Activated CD4-positive, alpha-beta memory T cell treated with anti-CD3 and anti-CD28 coated beads for 36 hours (primary cell): Measurements from ENCODE around the gene LHX8. TPM values are rescaled to one million over a fixed set of nuclear protein-coding genes. Genes with fewer than 3 reads are reported as not detected.

Experiments
- CTCF ChIA-PET: fragments of 350-600 bp; sonication (Branson Sonifier 250); formaldehyde crosslinking; loops from one replicate; lab custom pipeline; 2021; ENCODE audit warnings: antibody characterized with exemption, inconsistent platforms; lab: Charles Lee
- POLR2A ChIA-PET: fragments of 350-600 bp; sonication (Branson Sonifier 250); formaldehyde crosslinking; loops from one replicate; lab custom pipeline; 2021; ENCODE audit warnings: antibody characterized with exemption; lab: Charles Lee
- DNase-seq: peaks from one replicate; pipeline ENCODE4 v3.0.0-alpha.2; 2020
- H3K27ac Mint-ChIP-seq: one replicate; pipeline ENCODE4 v1.8.0; 2021; ENCODE audit warnings: mixed read lengths
- H3K27me3 Mint-ChIP-seq: one replicate; pipeline ENCODE4 v1.8.0; 2021; ENCODE audit warnings: mixed read lengths
- H3K36me3 Mint-ChIP-seq: one replicate; pipeline ENCODE4 v1.8.0; 2021; ENCODE audit warnings: mixed read lengths
- H3K4me1 Mint-ChIP-seq: one replicate; pipeline ENCODE4 v1.8.0; 2021; ENCODE audit warnings: low read depth, mixed read lengths
- H3K4me3 Mint-ChIP-seq: one replicate; pipeline ENCODE4 v1.8.0; 2021; ENCODE audit warnings: mild to moderate bottlenecking, mixed read lengths
- H3K9me3 Mint-ChIP-seq: one replicate; pipeline ENCODE4 v1.8.0; 2021; ENCODE audit warnings: mixed read lengths
- intact Hi-C: fragments of 100-400 bp; cut with micrococcal nuclease; formaldehyde crosslinking; loops from one replicate; pipeline ENCODE4 v1.15.1; 2023
- total RNA-seq, 2 experiments: library from RNA; stranded (reverse); gene quantifications; one replicate each; pipeline ENCODE4 v1.2.3, GENCODE V29; 2021

The LHX8 gene
- total RNA-seq, 2 experiments from 2014 or later = not detected

DNA sequence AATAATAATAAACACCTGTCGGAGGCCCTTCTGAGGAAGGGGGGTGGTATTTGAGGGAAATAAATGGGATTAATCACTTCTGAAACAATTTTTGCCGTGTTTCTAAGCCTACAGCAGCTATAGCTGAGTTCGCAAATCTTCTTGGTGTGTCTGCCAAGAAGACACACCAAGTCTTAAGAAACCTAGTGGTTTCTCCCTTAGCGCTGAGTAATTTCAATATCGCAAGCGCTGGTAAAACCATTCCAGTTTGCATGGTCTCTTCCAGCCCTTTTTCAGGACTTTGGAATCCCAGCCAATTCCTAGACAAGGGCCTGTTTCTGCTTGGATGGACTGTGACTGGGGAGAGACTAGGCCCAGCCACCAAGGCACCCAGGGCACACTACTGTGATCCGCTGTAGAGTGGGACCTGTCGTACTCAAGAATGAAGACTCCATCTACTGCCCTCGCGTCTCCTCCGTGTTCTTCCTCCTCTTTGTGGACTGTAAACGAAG is 7.5 kb upstream of the LHX8 start:
- Mint-ChIP-seq H3K27ac (no peak overlapping the region), H3K9me3 (no peaks in the 10 kb centered on the region), H3K4me1 (no peaks in the 10 kb centered on the region), H3K4me3 (no peak overlapping the region), H3K36me3 (peaks cover 12% of the 10 kb centered on the region), H3K27me3 (peaks cover 53% of the 10 kb centered on the region)
- ChIA-PET POLR2A (no interaction called here), CTCF (no interaction called here)
- DNase-seq = no peak
- intact Hi-C loops = no loop called here

DNA sequence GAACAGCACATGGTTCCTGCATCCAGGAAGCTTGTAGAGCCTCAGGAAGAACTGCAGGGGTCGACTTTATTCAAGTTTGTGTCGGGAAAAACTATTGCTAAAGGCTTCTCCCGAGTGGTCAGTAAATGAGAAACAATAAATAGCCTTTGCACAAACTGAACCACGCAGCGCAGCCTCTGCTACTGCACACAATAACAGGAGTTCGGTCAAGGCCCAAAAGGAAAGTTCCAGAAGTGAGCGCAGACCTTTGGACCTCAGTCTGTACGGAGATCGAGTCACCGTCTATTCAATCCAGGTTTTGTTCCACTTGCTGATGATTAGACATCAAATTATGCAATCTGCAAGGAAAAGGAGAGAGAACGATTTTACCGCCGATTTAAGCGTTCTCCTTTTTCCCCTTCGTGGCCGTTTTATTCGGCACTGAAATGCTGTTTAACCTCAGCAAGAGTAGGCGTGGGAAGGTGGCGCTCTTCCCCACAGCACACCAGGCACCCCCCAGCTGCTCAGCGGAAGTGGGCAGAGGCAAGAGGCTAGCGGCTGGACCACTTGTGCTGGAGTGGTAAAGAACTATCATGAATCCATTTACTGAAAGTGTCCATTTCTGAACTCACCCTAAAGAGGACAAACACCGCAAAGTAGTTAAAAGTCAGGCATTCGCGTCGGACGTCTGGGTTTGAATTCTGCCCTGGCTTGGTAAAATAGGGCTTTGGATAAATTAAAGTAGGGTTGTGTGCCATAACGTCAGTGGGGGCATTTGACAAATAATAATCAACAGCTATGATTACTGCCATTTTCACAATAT is 6.1 kb upstream of the LHX8 start:
- Mint-ChIP-seq H3K4me1 (peaks cover 2% of the 10 kb centered on the region), H3K27me3 (peaks cover 68% of the 10 kb centered on the region), H3K36me3 (peaks cover 12% of the 10 kb centered on the region), H3K4me3 (no peak overlapping the region), H3K9me3 (no peaks in the 10 kb centered on the region), H3K27ac (no peak overlapping the region)
- no peak for DNase-seq
- intact Hi-C loops = no loop called here
- CTCF ChIA-PET = no interaction called here
- POLR2A ChIA-PET = no interaction called here

DNA sequence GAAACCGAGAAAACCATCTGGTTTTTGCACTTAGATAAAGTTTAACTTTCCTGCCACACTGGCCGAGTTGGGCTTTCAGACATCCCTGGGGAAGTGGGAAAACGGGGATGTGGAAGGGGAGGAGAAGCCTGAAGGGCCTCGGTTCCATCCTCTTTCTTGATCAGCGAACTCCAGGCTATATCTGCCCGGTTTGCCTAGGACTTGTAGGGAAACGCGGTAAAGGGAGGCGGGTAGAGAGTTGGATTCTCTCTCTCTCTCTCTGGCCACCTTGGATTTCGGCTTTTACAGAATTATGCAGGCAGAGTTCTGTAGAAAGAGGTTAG is 4.6 kb upstream of the LHX8 start:
- DNase-seq = no peak
- Mint-ChIP-seq H3K27me3 (peaks cover 79% of the 10 kb centered on the region), H3K27ac (no peak overlapping the region), H3K9me3 (no peaks in the 10 kb centered on the region), H3K4me1 (peaks cover 10% of the 10 kb centered on the region), H3K36me3 (peaks cover 12% of the 10 kb centered on the region), H3K4me3 (no peak overlapping the region)
- ChIA-PET CTCF (no interaction called here), POLR2A (no interaction called here)
- intact Hi-C loops = no loop called here

DNA sequence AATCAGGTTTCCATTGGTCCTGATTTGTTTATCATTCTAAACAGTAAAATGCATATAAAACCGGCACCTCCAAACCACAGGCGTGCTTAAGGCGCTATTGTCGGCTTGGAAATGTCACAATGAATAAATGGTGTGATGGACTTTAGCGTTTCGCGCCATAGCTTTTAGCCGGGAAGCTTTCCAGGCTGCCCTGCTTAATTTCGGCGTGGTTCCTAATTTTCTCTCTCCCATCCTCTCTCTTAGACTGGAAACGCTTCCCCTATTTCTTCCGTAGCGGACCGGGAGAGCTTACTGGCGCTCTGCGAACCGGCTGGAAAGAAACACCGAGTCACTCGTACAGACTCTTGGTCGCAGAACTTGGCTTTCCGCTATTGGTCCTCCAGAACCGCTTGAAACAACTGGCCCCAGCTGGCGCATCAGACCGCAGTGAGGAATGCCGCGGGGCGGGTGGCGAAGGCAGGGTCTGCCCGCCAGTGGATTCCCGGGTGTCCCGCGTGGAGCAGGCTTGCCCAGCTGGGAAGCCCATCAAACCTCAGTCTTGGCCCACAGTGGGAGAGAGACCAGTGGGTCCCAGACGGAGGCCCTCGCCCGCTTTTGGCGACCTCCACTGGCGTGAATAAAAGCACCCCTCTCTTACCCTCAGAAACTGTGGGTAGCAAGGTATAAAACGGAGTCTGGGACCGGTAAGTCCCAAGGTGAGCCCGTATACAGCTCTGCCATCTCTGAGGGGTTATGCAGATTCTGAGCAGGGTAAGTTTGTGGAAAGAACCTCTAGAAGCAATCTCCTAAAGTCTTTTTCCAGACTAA is 4.0 kb upstream of the LHX8 start:
- CTCF ChIA-PET = no interaction called here
- Mint-ChIP-seq H3K4me1 (peaks cover 15% of the 10 kb centered on the region), H3K27me3 (peaks cover 82% of the 10 kb centered on the region), H3K36me3 (peaks cover 12% of the 10 kb centered on the region), H3K27ac (no peak overlapping the region), H3K4me3 (no peak overlapping the region), H3K9me3 (no peaks in the 10 kb centered on the region)
- no peak for DNase-seq
- intact Hi-C loops = loop anchor here (5.0 kb wide), 1 partner anchor 358 kb away; no protein-coding TSS in a partner anchor
- POLR2A ChIA-PET = no interaction called here

DNA sequence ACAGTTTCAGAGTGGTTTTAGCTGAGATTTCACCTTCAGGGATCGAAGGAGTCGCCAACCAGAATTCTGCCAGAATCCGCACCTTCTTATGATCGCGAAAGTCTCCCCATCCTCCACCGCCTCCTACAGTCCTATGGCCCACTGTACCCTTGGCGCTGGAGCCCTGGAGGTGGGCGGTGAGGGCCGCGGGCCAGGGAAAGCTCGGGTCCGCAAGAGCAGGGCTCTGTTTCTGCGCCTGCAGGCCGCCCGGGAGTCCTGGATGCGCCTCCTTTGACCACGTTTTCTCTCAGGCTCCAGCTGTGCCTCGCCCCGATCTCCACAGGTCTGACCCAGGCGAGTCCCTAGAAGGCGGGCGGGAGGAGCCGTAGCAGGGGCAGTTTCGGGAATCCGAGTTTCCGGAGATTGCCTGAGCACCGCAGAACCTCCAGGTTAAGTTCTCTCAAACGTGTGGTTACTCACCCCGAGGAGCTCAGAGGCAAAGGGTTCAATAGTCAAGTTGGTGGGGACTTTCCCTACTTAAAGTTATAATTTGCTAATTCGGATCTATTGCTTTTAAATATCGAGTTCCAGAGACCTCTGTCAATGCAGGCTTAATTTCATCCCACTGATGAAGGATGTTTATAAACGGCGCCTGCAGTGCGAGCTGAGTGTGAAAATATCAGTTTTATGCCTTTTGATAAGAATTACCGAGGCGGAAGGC is 3.2 kb upstream of the LHX8 start:
- CTCF ChIA-PET = no interaction called here
- Mint-ChIP-seq H3K4me1 (peaks cover 22% of the 10 kb centered on the region), H3K4me3 (no peak overlapping the region), H3K27ac (no peak overlapping the region), H3K36me3 (peaks cover 10% of the 10 kb centered on the region), H3K27me3 (peaks cover 85% of the 10 kb centered on the region), H3K9me3 (no peaks in the 10 kb centered on the region)
- no peak for DNase-seq
- intact Hi-C loops = loop anchor here (5.0 kb wide), 1 partner anchor 359 kb away; no protein-coding TSS in a partner anchor
- POLR2A ChIA-PET = no interaction called here

DNA sequence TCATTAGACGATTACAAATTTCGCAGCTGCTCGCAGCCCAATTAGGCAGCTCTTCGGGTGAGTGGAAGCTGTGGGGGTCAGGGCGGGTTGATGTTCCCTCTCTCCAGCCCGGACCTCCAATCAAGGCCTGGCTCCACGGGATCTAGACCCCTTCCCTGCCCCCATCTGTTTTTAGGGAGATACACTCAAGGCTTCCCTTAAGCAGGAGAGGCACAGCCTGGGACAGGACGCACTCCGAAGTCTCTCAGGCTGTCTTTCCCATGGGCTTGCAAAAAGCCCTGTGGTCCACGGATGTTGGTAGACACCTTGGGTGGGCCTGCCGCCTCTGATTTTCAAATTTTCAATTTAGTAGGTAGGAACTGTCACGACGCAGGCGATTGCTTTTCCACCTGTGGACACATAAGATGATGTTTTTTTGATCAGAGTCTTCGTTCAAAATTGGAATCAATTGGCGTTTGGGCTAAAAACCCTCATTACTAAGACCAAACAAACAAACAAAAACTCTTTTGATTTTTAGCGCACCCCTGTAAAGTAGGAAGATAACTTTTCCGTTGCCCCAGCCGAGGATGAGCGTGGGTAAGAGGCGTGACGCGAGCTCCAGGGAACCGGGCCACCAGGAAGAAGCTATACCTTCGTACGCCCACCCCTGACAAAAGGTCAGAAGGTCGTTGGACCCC is 2.5 kb upstream of the LHX8 start:
- Mint-ChIP-seq H3K4me1 (peaks cover 22% of the 10 kb centered on the region), H3K9me3 (no peaks in the 10 kb centered on the region), H3K4me3 (no peak overlapping the region), H3K27me3 (peaks cover 88% of the 10 kb centered on the region), H3K27ac (no peak overlapping the region), H3K36me3 (peaks cover 10% of the 10 kb centered on the region)
- ChIA-PET CTCF (no interaction called here), POLR2A (no interaction called here)
- intact Hi-C loops = loop anchor here (5.0 kb wide), 1 partner anchor 359 kb away; no protein-coding TSS in a partner anchor
- no peak for DNase-seq

DNA sequence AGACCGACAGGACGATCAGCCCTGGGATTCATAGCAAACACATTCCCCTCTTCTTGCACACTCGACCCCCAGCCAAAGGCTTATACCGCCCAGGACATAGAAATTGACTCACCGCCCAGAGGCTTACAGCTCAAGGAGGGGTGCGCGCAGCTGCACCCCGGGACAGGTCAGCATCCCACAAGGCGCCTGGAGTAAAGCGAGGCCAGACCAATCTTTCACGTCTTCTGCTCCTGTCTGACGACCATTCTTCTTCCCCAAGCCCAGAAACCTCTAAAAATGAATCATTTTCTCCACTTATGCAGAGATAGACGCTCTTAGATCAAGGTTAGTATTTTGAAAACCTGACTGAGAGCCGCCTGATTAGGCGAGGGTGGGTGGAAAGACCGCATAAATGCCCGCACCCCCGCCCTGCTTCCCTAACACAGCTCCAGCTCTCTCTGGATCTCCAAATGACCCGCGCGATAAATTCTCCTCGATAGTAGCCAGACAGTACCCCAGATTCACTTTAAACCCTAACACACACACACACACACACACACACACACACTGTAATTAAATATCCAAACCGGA is 1.9 kb upstream of the LHX8 start:
- DNase-seq = no peak
- CTCF ChIA-PET = no interaction called here
- intact Hi-C loops = loop anchor here (5.0 kb wide), 1 partner anchor 360 kb away; no protein-coding TSS in a partner anchor
- Mint-ChIP-seq H3K4me1 (peaks cover 22% of the 10 kb centered on the region), H3K27ac (no peak overlapping the region), H3K27me3 (peaks cover 85% of the 10 kb centered on the region), H3K4me3 (no peak overlapping the region), H3K36me3 (peaks cover 10% of the 10 kb centered on the region), H3K9me3 (no peaks in the 10 kb centered on the region)
- POLR2A ChIA-PET = no interaction called here

DNA sequence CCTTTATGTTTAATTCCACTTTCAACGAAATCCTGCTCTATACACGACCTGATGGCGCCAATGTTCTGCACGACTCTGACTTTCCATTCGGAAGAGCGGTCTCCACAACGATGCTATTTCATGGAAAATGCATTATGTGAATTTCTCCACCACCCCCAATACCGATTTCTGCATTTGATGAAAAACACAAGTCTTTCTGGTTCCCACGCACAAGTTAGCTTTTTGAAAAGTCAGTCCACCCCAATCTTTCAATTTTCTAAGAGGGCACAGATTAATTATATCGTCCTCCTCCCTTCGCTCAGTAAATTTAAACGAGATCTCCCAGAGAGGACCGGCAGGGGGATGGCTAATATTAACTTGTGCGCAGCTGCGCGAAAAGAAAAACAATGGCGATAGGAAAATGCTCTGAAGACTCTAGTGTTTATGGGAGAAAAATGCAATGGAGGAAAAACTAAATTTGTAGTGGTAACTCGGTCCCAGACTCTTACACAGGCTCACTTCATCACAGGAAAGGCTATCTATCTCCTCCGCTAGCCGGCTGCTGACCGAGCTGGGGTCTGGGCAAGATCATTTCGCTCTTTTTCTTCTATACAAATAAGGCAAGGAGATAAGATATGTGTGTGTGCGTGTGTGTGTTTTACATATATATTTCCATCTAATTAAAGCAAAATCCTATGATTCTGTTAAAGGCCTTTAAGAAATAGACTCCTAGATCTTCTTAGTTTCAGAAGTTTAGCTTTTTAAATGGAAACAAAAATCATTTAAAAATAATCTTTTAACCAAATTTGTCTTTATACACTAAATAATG is 1.2 kb upstream of the LHX8 start:
- CTCF ChIA-PET = no interaction called here
- peaks cover 85% of the 10 kb centered on the region for H3K27me3 Mint-ChIP-seq
- DNase-seq = no peak
- intact Hi-C loops = loop anchor here (5.0 kb wide), 1 partner anchor 361 kb away; no protein-coding TSS in a partner anchor
- H3K9me3 Mint-ChIP-seq = no peaks in the 10 kb centered on the region
- peaks cover 22% of the 10 kb centered on the region for H3K4me1 Mint-ChIP-seq
- H3K36me3 Mint-ChIP-seq = peaks cover 5% of the 10 kb centered on the region
- POLR2A ChIA-PET = no interaction called here
- no peak overlapping the region for H3K4me3 Mint-ChIP-seq
- H3K27ac Mint-ChIP-seq = no peak overlapping the region

DNA sequence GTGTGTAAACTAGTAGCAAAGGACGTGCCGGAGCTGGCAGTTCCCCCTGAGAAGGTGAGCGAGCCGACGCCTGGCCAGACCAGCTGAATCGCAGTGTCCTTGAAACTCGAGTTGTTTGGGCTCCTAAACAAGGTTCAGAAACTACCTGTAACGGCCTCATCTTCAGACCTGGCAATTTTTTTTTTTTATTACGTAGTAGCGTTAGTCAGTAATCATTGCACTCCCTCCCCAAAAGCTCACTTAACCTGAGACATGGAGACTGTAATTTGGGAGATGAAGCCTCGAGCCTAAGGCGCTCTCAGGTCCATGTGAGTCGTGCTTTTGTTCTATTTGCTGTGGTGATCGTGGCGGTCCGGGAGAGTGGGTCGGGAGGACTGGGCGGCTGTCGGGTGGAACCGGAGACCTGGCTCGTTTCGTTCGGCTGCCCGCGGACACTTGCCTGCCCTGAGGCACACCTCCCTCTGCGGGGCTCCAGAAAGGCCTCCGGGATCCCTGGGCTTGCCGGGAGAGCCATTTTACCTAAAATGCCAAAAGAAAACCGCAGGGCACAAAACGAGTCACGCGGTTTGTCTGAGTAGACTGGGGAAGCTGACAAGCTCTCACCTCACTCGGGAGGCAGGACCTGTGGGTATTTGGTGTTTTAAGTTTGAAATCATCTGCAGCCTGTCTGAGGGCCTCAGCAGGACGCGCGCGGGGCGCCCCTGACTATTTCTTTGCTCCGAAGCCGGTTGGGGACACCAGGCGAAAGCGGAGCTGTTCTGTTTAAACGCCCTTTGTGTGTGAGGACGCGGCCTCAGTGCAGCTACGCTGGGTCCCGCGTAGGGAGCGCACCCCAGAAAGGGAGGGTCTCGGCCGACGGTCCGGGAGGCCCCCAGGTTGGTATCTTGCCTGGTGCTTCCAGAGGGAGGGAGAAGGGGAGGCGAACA is 722 bp downstream of the LHX8 start:
- intact Hi-C loops = loop anchor here (5.0 kb wide), 1 partner anchor 363 kb away; no protein-coding TSS in a partner anchor
- Mint-ChIP-seq H3K27me3 (peaks cover 76% of the 10 kb centered on the region), H3K9me3 (no peaks in the 10 kb centered on the region), H3K4me1 (peaks cover 22% of the 10 kb centered on the region), H3K4me3 (peak overlapping the region; percentile 65), H3K27ac (no peak overlapping the region), H3K36me3 (peaks cover 2% of the 10 kb centered on the region)
- peak; percentile 36 for DNase-seq
- CTCF ChIA-PET = interaction anchor here (1.2 kb wide), 1 partner anchor 17 kb away, joined by 3 read pairs; no protein-coding TSS in a partner anchor
- POLR2A ChIA-PET = no interaction called here

DNA sequence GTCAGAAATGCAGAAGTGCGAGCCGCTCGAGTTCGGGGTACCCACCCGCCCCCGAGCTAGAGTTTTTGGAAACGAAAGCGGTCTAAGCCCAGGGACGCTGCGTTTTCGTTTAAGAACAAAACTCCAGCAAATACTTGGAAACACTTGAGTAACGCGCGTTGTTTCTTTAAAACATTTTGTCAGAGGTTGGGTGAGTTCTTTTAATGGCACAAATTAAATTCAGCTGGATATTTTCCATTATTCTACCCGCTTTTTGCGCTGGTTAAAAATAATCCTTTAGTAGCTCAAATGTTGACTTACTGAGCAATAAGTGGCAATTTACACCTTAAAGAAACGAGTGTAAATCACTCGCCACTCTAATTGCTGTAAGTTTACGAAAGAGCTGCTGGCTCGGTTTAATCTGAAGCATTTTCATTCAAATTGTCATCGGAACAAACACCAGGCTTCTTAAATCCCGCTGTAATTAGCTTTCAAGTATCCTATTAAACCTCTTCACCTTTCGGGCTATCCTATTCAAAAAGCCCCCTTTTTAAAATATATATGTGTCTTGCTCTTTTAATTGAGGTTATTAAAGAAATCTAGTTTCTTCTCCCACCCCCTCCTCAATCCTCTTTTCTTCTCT is 1.5 kb downstream of the LHX8 start:
- intact Hi-C loops = no loop called here
- Mint-ChIP-seq H3K27me3 (peaks cover 69% of the 10 kb centered on the region), H3K27ac (no peak overlapping the region), H3K4me1 (peaks cover 22% of the 10 kb centered on the region), H3K4me3 (peak overlapping the region; percentile 65), H3K36me3 (peaks cover 2% of the 10 kb centered on the region), H3K9me3 (no peaks in the 10 kb centered on the region)
- no peak for DNase-seq
- CTCF ChIA-PET = no interaction called here
- POLR2A ChIA-PET = no interaction called here
